ENCODE measurements around the gene KASH5.
A peak's percentile ranks its signal among the peaks of the same experiment; 100 is the strongest.

Gene KASH5

GRCh38 chr19:49432141-49433073 lies 44.4 kb downstream of the KASH5 start:
- Mint-ChIP-seq H3K27me3 (ENCODE audit: low read depth, poor library complexity) (peaks cover 99% of the 10 kb centered on the region), H3K4me3 (no peak overlapping the region)

GRCh38 chr19:49433240-49433901 lies 45.3 kb downstream of the KASH5 start:
- H3K27ac Mint-ChIP-seq, result no peak overlapping the region
- H3K9me3 Mint-ChIP-seq, result peaks cover 20% of the 10 kb centered on the region
- DNase-seq, result no peak
- no peak overlapping the region for H3K4me3 Mint-ChIP-seq
- peaks cover 46% of the 10 kb centered on the region for H3K4me1 Mint-ChIP-seq
- TF ChIP-seq CTCF (IDR thresholded peaks at IDR 0.05), result no peak
- no peaks in the 10 kb centered on the region for H3K36me3 Mint-ChIP-seq (ENCODE audit: low read depth)
- H3K27me3 Mint-ChIP-seq (ENCODE audit: low read depth, poor library complexity), result peaks cover 100% of the 10 kb centered on the region

More at GRCh38 chr19:49432141-49433073, 44.4 kb downstream of the KASH5 start:
- Mint-ChIP-seq H3K36me3 (ENCODE audit: low read depth) (no peaks in the 10 kb centered on the region), H3K9me3 (peaks cover 20% of the 10 kb centered on the region), H3K27ac (no peak overlapping the region), H3K4me1 (peaks cover 45% of the 10 kb centered on the region)
- no peak for TF ChIP-seq CTCF (IDR thresholded peaks at IDR 0.05)
- no peak for DNase-seq

- Mint-ChIP-seq H3K27ac (no peak overlapping the region), H3K27me3 (ENCODE audit: low read depth, poor library complexity) (peaks cover 100% of the 10 kb centered on the region), H3K4me1 (peaks cover 47% of the 10 kb centered on the region), H3K9me3 (peaks cover 20% of the 10 kb centered on the region), H3K4me3 (no peak overlapping the region), H3K36me3 (ENCODE audit: low read depth) (no peaks in the 10 kb centered on the region)
- TF ChIP-seq CTCF (IDR thresholded peaks at IDR 0.05), result no peak
- DNase-seq, result no peak
Measured at GRCh38 chr19:49434907-49435583, 47.0 kb downstream of the KASH5 start.

- peaks cover 18% of the 10 kb centered on the region for H3K9me3 Mint-ChIP-seq
- peaks cover 100% of the 10 kb centered on the region for H3K27me3 Mint-ChIP-seq (ENCODE audit: low read depth, poor library complexity)
- peak overlapping the region; percentile 5 for H3K4me3 Mint-ChIP-seq
- peaks cover 48% of the 10 kb centered on the region for H3K4me1 Mint-ChIP-seq
- no peak for TF ChIP-seq CTCF (IDR thresholded peaks at IDR 0.05)
- DNase-seq, result no peak
- no peaks in the 10 kb centered on the region for H3K36me3 Mint-ChIP-seq (ENCODE audit: low read depth)
- no peak overlapping the region for H3K27ac Mint-ChIP-seq
Measured at GRCh38 chr19:49435670-49436069, 47.6 kb downstream of the KASH5 start.

GRCh38 chr19:49436381-49437017 lies 48.5 kb downstream of the KASH5 start:
- Mint-ChIP-seq H3K4me1 (peaks cover 51% of the 10 kb centered on the region), H3K9me3 (peaks cover 15% of the 10 kb centered on the region), H3K36me3 (ENCODE audit: low read depth) (no peaks in the 10 kb centered on the region), H3K27ac (no peak overlapping the region), H3K27me3 (ENCODE audit: low read depth, poor library complexity) (peaks cover 100% of the 10 kb centered on the region), H3K4me3 (peak overlapping the region; percentile 58)
- DNase-seq, result peak; percentile 75
- no peak for TF ChIP-seq CTCF (IDR thresholded peaks at IDR 0.05)
